WERI-Rb-1 (cell line): Measurements from ENCODE around the gene NDUFAF8.

Experiments
- DNase-seq: peaks from one replicate; pipeline ENCODE4 v3.0.0-alpha.2; 2020
- H3K27ac ChIP-seq: fragments of 250-450 bp; sonication (Bioruptor Pico); 2 replicates; pipeline ENCODE4 v1.5.1; 2020; ENCODE audit warnings: mild to moderate bottlenecking, moderate library complexity
- H3K27me3 ChIP-seq: fragments of 250-450 bp; sonication (Bioruptor Pico); 2 replicates; pipeline ENCODE4 v1.5.1; 2021; ENCODE audit warnings: mild to moderate bottlenecking, low read depth, moderate library complexity; ENCODE audit not compliant: insufficient read depth, severe bottlenecking
- H3K36me3 ChIP-seq: fragments of 250-450 bp; sonication (Bioruptor Pico); 2 replicates; pipeline ENCODE4 v1.5.1; 2020; ENCODE audit warnings: mild to moderate bottlenecking, moderate library complexity
- H3K4me3 ChIP-seq: 2 replicates; pipeline ENCODE4 v1.5.1; 2011; ENCODE audit warnings: low read depth, mild to moderate bottlenecking, control low read depth, low read length
- H3K9me3 ChIP-seq: fragments of 250-450 bp; sonication (Bioruptor Pico); 2 replicates; pipeline ENCODE4 v1.5.1; 2021; ENCODE audit warnings: mild to moderate bottlenecking, moderate library complexity; ENCODE audit not compliant: severe bottlenecking
- CTCF ChIP-seq: IDR thresholded peaks from 2 replicates; pipeline ENCODE4 v1.5.1; 2011; ENCODE audit warnings: low read depth, mild to moderate bottlenecking, control low read depth, inconsistent platforms, low read length

NDUFAF8 gene

DNA sequence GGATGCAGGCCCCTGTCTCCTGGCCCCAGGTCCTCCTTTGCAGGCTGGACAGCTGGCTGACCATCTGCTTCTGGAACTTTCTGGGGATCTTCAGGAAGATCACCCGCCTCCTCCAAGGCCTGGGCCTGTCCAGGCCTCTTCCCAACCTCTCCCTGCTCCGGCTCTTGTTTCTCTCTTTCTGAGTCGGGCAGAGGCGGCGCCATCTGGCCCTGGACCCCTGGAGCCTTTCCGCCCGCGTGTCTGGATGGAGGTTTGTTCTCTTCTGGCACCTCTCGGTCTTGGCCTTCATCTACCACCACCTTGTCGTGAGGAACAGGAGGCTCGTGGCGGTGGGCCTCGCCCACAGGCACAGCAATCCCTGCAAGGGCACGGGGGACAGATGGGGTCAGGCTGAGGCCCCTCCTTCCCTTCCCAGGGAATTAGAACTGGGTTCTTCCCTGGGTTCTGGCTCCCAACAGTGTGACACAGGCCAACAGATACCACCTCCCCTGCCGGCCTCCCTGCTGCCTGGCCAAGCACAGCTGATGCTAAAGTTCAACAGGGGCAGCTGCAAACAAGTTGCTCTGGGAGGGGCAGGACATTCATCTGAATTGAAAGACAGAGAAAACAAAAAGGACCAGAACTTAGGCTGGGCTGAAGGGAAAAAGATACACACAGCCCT, 13.3 kb downstream of the NDUFAF8 start:
- Histone ChIP-seq H3K27me3 (no peaks in the 10 kb centered on the region), H3K36me3 (peaks cover 8% of the 10 kb centered on the region), H3K27ac (peak overlapping the region; percentile 91), H3K4me3 (peak overlapping the region; percentile 13), H3K9me3 (no peaks in the 10 kb centered on the region)
- peak; percentile 84 for DNase-seq
- TF ChIP-seq CTCF: no peak

- H3K36me3 ChIP-seq: peaks cover 8% of the 10 kb centered on the region
- no peak for DNase-seq
- no peak for TF ChIP-seq CTCF
- H3K27ac ChIP-seq: peak overlapping the region; percentile 91
- no peaks in the 10 kb centered on the region for H3K9me3 ChIP-seq
- H3K27me3 ChIP-seq: no peaks in the 10 kb centered on the region
- no peak overlapping the region for H3K4me3 ChIP-seq
These were observed 13.8 kb downstream of the NDUFAF8 start for GRCh38 chr17:81252987-81253329.

DNA sequence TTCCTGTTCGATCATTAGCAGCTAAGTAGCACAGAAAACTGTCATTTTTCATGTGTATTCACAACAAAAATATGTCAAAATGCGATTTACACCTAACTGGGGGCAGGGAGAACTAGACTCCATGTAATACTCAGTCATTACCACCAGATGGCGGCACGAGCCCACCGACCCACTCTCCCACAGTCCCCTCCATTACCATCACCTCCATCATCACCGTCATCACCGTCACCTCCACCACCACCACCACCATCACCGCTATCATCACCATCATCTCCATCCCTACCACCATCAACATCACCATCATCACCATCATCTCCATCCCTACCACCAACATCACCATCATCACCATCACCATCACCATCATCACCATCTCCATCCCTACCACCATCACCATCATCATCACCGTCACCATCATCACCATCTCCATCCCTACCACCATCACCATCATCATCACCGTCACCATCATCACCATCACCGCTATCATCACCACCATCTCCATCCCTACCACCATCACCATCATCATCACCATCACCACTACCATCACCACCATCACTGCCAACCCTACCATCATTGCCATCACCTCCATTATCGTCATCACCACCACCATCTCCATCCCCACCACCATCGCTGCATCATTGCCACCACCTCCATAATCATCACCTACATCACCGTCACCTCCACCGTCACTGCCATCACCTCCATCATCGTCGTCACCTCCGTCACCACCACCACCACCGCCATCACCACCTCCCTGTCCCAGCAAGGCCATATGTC, 14.4 kb downstream of the NDUFAF8 start:
- H3K36me3 ChIP-seq: peaks cover 9% of the 10 kb centered on the region
- no peaks in the 10 kb centered on the region for H3K9me3 ChIP-seq
- no peaks in the 10 kb centered on the region for H3K27me3 ChIP-seq
- peak; percentile 72 for DNase-seq
- H3K4me3 ChIP-seq: no peak overlapping the region
- TF ChIP-seq CTCF: peak; percentile 90
- H3K27ac ChIP-seq: peak overlapping the region; percentile 91

DNA sequence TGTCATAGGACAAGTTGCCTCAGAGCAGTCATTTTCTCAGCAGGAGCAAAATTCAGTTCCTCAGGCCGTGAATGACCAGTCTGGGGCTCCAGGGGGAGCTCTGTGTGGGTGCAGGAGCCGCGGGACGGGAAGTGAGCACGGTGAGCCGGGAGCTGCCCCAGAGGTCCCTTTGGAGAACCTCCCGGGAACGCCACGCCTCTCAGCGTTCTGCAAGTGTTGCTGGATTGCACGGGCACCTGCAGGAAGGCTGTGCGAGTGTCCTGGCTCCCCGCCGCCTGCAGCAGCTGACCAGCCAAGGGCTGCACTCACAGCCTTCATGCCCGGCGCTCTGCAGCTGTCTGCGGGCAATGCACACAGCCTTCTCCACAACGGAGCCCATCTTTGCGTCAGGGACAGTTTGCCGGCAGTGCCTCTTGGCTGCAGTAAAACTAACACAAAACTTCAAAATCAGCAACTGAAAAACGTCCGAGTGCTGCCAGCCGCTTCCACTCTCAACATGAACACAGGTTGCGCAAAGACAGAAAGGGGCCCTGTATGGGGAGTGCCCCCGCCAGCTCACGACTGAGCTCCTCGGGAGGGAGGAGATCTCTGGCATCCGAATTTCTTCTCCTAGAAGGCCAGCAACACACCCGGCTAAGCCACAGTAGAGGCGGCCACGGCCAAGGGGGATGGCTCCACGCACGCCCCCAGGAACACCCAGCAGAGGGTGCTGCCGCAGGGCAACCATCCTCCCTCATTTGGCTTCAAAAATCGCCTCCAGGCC, 16.0 kb downstream of the NDUFAF8 start:
- peak; percentile 91 for DNase-seq
- TF ChIP-seq CTCF: peak; percentile 85
- Histone ChIP-seq H3K36me3 (peaks cover 17% of the 10 kb centered on the region), H3K27me3 (no peaks in the 10 kb centered on the region), H3K4me3 (no peak overlapping the region; the same call in 1 of the 2 replicates), H3K27ac (peak overlapping the region; percentile 13), H3K9me3 (no peaks in the 10 kb centered on the region)

DNA sequence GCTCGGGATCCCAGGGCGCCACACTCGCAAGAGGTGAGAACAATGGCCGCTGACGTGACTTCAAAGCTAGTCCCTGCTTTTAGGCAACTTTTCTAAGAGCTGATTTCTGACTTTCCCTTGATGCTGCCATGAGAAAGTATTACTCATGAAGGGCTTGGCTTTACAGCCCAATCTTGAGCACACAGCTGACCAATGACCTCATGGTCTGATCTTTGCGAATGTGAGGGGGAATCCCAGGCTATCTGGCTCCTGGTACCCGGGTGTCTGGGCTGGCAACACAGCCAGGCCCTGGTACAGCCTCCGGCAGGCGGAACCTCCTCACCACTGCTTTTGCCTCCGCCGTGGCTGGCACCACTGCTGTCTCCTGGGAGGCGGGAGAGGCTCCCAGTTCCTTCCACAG, 17.5 kb downstream of the NDUFAF8 start:
- H3K4me3 ChIP-seq: no peak overlapping the region
- peaks cover 20% of the 10 kb centered on the region for H3K36me3 ChIP-seq
- no peak overlapping the region for H3K27ac ChIP-seq
- no peaks in the 10 kb centered on the region for H3K9me3 ChIP-seq
- DNase-seq: no peak
- no peaks in the 10 kb centered on the region for H3K27me3 ChIP-seq
- no peak for TF ChIP-seq CTCF
